Caki2 (cell line): Measurements from ENCODE around the gene THSD8. TPM values are rescaled to one million over a fixed set of nuclear protein-coding genes. Genes with fewer than 3 reads are reported as not detected.

Experiments
- DNase-seq: peaks from one replicate; pipeline ENCODE4 v3.0.0-alpha.2; 2015; ENCODE audit warnings: low read depth
- in situ Hi-C: cut with HindIII; loops from 2 replicates; pipeline ENCODE4 v1.10.0; 2016; ENCODE audit warnings: low sequenced_read_pairs, low pct_unique_long_range_greater_than_20kb, mixed read lengths
- total RNA-seq: library from RNA; depleted of rRNA; stranded (reverse); fragments of >200 nt; shearing (Covaris generic); gene quantifications from 2 replicates; pipeline ENCODE4 v1.2.3, GENCODE V29; 2014; ENCODE audit warnings: low replicate concordance

Gene THSD8
- total RNA-seq, 1 experiment from 2014 or later = not detected

DNA sequence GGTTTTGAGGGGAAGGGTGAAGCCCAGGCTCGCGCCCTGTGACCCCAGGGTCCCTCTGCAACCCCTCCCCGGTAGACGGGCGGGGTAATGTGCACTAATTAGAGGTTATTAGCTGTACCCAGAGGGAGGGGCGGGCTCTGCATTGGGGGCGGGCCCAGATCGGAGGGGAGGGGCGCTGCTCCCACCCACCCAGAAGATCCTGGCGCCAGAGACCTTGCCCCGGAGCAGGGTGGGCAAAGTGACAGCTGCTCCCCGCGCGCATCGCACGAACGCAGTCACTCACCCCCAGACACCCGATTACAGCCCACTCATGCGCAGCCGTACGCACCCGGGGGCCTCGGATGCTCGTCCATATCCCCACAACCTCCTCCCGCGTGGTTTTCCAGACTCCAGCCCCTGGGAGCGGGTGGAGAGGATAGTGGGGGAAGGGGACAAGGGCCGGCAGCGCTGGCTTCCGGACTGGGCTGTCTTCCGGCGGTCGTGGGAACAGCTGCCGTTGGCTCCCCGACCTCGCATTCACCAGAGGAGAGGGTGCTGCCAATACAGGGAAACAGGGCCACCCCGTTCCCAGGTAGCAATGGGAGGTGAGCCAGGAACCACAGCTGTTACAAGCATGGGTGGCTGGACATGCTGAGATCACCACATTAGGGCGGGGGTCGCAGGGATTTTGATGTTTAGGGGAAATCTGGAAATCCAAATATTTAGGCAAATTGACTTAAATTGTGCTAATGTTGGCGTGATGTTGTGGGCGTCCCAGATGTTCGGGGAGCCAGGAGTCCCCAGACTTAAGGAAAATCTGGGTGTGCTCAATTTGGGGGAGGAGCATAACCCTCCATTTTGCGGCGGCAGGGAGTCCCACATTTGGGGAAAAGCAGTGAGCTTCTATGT, 23.6 kb upstream of the THSD8 start:
- peak; percentile 65 for DNase-seq
- in situ Hi-C loops = no loop called here

DNA sequence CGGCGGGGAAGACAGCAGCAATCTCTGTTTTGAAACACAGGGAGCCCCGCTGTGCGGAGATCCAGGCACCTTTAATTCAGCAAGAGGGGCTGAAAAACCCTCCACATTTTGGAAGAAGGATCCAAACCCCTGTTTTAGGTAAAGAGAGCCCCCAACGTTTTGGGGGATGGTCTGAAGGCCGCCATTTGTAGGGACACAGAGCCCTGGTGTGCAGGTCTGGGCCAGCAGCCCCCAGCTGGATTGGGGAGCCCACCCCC, 23.0 kb upstream of the THSD8 start:
- DNase-seq = no peak
- in situ Hi-C loops = no loop called here

DNA sequence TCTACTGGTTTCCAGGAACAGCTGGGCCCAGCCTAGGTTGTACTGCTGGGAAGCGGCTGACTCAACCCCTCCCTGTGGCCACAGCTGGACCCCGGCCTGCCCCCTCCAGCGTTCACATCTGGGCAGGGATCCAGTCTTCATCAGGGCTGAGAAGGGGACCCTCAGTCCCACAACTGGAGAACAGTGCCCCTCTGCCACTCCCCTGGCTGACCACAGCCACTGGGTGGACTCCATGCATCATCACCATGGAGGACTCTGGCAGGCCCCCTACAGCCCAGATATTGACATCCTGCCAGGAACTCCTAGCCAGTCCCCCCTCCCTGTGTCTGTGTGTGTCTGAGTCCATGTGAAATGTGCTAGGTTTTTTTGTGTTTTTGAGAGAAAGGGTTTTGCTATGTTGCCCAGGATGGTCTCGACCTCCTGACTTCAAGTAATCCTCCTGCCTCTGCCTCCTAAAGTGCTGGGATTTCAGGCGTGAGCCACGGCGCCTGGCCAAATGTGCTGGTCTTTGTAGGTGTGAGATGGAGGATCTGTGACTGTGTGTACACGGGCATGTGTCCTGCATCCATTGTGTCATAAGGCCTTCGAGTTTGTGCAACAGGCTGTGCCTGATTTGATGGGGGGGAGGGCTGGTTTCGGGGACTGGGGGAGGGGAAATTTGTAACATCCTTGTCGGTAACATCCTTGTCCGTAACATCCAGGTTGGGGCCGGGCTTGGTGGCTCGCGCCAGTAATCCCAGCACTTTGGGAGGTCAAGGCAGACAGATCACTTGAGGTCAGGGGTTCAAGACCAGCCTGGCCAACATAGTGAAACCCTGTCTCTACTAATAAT, 22.5 kb upstream of the THSD8 start:
- in situ Hi-C loops = no loop called here
- DNase-seq = peak; percentile 59

DNA sequence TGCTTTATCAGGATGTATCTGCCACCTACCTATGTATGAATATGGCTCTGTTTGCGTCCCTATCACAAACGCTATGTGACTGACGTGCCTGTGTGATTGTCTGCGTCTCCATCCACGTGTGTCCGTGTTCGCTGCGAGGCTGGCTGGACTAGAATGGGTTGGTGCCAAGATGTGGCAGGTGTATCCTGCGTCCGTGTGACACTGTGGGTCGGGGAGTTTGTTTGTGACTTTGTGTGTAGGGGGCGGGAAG, 19.8 kb upstream of the THSD8 start:
- in situ Hi-C loops = no loop called here
- no peak for DNase-seq

DNA sequence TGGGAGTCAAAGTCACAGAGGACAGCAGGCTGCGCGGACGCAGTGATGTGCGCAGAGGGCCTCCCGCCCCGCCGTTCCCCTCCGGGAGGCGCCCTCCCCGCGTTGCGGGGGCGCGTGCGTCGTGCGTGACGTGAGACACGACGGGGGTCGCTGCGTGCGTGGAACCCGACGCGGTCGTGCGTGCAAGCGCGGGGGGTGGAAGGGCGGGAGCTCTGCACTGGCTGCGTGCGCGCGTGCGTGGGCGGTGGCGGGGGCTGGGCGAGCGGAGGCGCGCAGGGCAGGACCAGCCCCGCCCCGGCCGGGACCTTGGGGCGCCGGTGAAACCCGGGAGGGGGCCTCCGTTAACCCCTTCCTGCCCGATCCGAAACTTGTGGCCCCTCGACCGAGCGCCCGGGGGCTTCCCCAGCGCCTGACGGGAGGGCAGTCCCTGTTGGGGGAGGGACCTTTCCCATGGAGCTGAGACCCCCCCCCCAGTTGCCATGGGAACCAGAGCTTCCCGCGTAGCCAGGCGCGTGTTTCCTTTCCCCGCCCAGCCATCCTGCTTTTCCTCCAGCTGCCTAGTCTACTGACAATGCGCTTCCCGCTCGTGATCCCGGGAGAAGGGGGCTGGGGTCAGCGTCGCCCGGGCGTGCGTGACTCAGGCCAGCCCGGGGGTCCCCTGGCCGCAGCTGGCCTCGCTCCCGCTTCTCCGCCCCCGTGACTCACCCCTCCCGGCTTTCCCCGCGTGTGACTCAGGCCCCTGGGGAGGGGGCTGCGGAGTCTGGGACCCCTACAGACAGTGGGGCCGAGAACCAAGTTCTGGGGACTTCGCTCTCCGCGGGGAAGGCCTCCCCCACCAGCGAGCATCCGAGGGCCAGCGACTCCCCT, 19.2 kb upstream of the THSD8 start:
- peak; percentile 89 for DNase-seq
- in situ Hi-C loops = no loop called here

DNA sequence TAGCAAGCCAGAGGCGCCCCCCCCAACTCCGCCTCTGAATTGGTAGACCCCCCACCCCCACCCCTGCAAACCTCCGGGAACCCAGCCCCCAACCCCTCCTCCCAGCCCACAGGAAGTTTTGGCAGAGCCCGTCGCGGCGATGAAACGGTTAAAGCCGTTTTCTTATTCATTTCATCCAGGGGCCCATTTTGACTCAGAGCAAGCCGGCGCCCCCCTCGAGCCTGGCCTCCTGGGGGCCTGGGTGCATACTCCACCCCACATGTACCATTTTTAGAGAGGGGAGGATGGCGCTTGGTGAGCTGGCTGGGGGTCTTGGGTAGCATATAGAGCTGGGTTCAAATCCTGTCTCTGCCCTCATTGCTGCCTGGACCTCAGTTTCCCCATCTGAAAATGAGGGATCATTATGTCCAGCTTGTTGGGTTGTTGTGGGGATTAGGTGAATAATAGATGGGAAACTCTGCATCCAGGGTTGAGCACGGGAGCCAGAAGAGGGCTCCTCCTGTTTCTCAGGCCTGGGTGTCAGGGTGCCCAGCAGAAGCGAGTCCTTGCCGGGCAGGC, 18.5 kb upstream of the THSD8 start:
- in situ Hi-C loops = no loop called here
- DNase-seq = no peak

DNA sequence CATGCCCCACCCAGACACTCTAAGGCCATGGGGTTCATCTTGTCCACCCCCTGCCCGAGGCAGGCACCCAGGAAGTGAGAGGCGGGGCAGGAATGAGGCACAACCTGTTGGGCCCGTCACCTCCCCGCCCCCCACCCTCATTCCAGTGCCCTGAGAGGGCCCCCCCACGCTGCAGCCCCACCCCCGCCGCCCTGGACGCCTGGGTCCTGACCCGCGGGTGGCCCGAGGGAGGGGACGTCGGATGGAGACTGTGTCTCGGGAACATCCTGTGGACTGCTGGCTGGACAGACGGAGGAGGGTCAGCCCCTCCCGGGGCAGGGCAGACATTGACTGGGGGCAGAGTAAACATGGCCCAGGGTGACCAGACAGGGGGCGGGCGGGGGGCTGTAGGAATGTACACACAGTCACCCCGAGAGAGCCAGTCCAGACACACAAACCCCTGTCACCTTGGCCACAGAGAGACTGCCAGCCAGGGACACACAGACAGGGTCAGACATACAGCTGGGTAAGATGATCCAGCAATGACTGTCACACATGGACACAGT, 17.9 kb upstream of the THSD8 start:
- in situ Hi-C loops = no loop called here
- peak; percentile 72 for DNase-seq

DNA sequence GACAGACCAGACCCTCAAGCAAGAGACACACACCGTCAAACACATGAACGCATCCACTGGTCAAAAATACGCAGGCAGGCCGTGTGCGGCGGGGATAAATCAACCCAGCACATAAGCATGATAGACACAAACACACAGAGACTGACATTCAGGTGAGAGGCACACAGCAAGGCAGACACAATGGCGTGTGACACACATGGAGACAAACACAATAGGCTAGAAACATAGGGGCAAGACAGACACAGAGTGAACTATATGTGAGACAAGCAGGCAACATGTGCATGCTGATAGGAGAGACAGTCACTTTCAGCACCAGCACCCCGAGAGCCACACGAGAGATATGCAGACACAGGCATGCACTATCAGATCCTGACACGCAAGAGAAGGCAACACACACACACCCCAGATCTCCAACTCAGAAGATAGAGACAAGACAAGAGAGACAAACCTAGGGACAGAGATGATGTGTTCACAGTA, 17.4 kb upstream of the THSD8 start:
- in situ Hi-C loops = no loop called here
- no peak for DNase-seq

DNA sequence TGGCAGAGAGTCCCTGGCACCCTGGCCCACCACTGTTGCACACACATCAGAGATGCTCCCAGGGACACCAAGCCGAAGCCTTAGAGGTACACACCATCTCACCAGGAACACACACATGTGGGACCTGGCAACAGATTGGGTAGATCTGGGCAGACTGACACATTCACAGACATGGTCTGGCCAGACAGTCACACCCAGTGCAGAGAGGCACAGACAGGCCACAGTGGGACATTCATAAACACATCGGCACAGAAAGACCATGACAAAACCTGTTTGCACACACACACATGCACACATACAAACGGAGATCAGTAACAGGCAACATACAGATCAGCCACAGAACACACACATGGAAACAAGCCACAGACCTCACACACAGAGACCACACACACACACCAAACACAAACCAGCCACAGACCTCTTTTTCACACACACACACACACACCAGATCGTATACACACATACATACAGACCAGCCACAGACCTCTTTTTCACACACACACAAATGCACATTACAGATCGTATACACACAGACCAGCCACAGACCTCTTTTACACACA, 16.9 kb upstream of the THSD8 start:
- no peak for DNase-seq
- in situ Hi-C loops = no loop called here

DNA sequence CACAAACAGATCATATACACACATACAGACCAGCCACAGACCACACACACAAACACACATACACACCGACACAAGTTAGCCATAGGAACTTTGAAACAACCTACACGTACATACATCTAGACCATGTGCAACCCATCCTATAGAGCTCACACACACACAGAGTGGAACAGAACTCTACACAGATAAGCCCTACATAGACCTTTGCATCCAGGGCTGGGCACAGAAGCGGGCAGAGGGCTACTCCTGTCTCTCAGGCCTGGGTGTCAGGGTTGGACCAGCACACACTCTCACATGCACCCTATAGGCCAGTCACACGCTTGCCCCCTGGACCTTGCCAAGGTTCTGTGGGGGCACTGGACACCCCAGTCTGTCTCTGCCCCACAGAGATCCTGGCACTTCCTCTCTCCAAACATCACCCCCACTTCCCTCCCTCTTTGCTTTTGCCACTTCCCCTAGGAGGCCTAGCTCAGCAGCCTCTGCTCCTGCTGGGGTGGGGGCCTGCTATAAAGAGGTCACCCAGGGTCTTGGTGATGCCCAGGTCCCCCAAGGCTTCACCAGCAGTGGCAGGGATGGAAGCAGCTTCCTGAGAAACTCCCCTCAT, 16.3 kb upstream of the THSD8 start:
- DNase-seq = no peak
- in situ Hi-C loops = no loop called here

DNA sequence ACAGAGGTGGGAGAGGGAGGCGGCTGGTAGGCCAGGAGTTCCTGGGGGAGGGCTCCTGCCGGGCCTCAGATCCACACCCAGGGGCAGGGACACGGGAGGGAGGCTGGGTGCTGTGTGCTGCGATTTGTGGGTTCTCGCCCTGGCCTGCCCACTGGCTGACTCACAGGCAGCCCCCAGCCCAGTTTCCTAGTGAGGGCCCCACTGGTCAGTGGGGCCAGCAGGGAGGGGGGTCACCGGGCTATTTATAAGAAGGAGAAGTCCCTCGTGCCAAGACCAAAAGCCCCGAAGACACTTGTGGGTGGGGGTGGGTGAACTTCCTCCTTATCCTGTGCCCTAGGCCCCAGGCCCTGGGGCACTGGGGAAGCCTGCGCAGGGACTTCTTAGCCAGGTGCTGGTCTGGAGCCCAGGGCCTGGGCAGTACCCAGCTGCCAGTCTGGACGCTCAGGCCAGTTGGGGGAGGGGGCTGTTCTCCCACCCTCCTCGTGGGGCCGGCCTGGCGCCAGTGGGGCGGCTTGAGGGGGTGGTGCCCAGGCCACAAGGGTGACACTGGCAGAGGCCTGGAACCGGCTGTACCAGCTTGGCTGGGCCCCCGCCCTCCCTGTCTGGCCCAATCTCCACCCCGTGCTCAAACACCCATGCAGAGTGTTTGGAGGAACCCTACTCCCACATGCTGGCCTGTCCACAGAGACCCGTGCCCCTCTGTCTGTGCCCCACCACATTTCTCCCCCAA, 15.6 kb upstream of the THSD8 start:
- DNase-seq = no peak

DNA sequence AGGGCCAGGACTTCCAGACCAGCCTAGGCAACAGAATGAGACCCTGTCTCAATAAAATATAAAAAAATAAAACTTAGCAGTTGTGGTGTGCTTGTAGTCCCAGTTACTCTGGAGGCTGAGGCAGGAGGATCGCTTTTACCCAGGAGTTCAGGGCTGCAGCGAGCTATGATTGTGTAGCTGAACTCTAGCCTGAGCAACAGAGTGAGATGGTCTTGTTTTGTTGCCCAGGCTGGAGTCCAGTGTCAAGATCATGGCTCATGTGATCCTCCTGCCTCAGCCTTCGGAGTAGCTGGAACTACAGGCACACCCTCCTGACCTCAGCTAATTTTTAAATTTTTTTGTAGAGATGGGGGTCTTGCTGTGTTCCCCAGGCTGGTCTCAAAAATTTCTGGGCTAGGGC, 14.9 kb upstream of the THSD8 start:
- in situ Hi-C loops = no loop called here
- DNase-seq = no peak

More for the DNA sequence above, 15.6 kb upstream of the THSD8 start:
- in situ Hi-C loops = no loop called here

DNA sequence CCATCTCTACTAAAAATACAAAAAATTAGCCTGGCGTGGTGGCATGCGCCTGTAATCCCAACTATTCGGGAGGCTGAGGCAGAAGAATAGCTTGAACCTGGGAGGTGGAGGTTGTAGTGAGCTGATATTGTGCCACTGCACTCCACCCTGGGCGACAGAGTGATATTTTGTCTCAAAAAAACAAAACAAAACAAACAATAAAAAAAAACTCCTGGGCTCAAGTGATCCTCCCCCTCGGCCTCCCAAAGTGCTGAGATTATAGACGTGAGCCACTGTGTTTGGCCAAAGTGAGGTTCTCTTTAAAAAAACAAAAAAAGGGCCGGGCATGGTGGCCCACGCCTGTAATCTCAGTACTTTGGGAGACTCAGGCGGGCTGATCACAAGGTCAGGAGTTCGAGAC, 14.4 kb upstream of the THSD8 start:
- no peak for DNase-seq
- in situ Hi-C loops = no loop called here

DNA sequence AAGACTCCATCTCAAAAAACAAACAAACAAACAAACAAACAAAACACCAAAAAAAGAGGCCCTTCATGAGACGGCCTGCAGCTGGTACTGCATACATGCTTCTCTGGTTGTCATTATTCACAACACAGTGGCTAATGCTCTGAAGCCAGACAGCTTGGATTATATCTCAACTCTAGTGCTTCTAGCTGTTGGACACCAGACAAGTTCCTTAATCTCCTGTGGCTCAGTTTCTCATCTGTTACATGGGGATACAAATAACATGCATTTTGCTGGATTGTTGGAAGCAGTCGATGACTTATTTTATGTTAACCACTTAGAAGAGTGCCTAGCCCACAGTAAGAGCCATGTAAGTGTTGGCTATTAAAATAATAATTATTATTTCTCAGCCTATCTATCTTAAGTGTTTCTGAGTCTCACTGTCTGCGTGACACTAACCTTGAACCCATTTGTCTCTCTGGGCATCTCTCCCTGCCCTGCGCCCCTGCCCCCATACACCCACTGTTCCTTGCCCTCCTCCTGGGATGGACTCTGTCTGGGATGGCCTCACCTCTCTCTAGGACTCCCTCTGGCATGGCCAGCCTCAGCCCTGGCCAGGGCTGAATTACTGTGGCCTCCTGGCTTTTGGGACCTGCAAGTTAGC, 13.7 kb upstream of the THSD8 start:
- DNase-seq = no peak
- in situ Hi-C loops = no loop called here

DNA sequence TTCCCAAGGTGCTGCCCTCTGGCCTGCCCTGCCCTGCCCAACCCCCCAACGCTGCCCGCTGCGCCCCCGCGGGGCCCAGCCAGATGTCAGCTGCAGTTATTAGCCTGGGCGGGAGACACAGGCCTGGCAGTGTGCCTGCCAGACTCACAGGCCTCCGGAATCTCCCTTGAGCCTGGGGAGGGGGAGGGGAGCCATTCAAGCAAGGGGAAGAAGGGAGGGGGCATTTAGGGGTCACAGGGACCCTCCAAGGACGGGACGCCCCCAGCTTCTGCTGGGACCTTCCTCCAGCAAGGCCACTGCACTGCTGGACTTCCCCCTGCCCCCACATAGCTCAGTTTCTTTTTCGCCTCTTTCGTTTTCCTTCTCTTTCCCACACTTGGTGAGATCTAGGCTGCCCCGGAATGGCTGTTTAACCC, 13.2 kb upstream of the THSD8 start:
- in situ Hi-C loops = no loop called here
- peak; percentile 81 for DNase-seq

DNA sequence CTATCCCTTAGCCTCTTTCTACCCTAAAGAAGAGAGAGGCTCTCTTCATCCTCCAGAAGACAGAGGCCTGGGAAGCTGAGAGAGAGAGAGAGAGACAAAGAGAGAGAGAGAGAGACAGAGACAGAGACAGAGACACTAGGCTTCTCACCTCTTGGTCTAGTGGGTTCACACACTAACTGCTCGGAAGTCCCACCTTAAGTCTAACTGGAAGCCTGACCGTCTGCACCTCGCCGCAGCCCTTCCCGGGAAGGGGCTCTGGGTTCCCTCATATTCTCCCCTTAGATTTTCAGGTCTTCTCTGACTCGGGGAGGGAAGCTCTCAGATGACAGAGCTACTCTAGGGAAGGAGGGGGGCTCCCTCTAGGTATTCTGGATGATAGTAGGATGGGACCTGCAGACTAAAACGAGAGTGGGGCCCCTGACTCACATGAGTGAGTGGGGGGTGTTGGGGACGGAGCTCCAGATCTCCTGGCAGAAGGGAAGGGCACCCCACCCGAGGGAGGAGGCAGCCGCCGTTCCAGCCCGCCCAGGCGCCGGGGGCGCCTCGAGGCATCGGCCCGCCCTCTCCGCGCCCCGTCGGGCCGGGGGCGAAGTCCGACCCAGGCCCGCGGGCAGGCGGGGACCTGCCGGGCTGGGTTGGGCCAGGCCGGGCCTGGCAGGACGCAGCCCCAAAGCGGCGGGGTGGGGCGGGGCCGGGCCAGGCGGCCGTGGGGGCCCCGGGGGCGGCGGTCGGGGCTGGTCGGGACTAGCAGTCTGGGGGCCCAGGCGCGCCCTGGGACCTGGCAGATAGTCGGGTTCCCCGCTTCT, 12.6 kb upstream of the THSD8 start:
- peak; percentile 76 for DNase-seq
- in situ Hi-C loops = no loop called here
